Measurements from ENCODE around the gene TAMM41.
A peak's percentile ranks its signal among the peaks of the same experiment; 100 is the strongest.
"Not testable (repeated sequence)": the region's sequence is repeated elsewhere in the genome, so short reads cannot be mapped to it uniquely, and the experiment has no call there.

The TAMM41 gene

GRCh38 chr3:11768604-11769003 lies 78.1 kb downstream of the TAMM41 start:
- no peak for DNase-seq (ENCODE audit: low spot score)

DNA sequence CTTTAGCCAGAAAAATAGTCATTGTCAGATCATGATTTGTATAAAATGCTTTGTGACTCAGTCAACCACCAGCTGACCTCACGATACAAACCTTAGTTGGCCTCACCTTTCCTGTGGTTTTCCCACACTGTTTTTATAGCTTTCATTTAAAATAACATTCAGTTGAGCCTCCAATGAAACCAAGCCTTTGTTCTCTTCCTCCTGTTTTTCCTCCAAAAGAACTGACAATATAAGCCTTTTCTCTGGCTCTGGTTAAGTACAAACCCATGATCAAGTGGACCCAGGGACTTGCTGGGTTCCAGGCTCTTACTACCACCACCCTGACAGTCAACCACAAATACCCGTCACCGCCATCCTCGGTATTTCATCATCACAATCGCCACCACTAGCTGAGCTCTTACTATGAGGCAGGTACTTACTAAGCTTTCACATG lies 81.7 kb downstream of the TAMM41 start:
- peak; percentile 79 for DNase-seq (ENCODE audit: low spot score)

GRCh38 chr3:11759996-11760395 lies 86.7 kb downstream of the TAMM41 start:
- DNase-seq (ENCODE audit: low spot score): no peak

DNA sequence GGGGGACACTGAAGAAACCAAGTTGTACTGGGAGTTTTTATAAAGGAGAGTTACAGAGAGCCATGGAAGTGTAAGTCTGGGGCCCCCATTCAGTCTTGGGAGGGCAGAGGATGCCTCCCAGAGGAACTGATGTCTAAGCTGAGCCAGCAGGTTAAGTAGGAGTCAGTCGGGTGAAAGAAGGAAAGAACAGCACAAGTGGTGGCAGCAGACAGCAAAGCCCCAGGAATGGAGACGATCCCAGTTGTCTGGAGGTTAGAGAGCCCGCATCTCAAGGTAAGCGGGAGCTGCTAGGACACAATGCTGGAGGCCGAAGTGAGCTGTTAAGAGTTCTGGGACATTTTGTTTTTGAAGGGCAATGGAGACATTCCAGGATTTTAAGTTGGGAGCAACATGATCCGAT lies 88.8 kb downstream of the TAMM41 start:
- DNase-seq (ENCODE audit: low spot score): no peak

DNA sequence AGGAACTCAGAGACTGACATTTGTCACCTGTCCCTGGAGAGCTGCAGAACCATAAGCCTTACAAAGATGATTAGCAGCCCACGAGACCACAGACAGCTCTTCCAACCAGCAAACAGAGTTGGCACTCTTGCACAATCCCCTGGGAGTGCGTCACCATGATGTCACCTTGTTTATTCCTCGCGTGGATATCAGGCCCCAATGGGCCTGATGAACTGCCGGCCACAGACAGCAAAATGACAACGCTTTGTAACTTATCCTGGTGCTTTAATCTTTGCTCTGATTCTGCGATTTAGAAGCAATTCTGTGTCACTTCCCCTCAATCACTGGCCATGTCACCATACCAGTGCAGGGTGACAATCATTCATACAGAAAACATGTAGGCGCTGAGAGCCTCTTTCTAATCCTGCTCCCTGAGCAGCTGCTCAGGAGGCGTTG lies 89.2 kb downstream of the TAMM41 start:
- no peak for DNase-seq (ENCODE audit: low spot score)

- DNase-seq (ENCODE audit: low spot score): no peak
Measured at GRCh38 chr3:11755276-11755675, 91.4 kb downstream of the TAMM41 start.

- not testable (repeated sequence) for DNase-seq (ENCODE audit: low spot score)
Measured at GRCh38 chr3:11752254-11752653, 94.4 kb downstream of the TAMM41 start.

DNA sequence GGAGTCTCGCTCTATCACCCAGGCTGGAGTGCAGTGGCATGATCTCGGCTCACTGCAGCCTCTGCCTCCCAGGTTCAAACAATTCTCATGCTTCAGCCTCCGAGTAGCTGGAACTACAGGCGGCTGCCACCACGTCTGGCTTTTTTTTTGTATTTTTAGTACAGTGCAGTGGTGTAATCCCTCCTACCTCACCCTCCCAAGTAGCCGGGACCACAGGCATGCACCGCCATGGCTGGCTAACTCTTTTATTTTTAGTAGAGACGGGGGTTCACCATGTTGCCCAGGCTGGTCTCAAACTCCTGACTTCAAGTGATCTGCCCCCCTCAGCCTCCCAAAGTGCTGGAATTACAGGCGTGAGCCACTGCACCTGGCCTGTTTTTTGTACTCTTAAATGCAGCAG lies 98.4 kb downstream of the TAMM41 start:
- DNase-seq (ENCODE audit: low spot score): not testable (repeated sequence)
